ENCODE results near the gene KLHL29. TPM values are rescaled to one million over a fixed set of nuclear protein-coding genes. Genes with fewer than 3 reads are reported as not detected.

KLHL29 gene
- total and polyA plus RNA-seq, 2 donors, result 1.4 to 2.9 TPM

GRCh38 chr2:23516520-23517256, 131.7 kb downstream of the KLHL29 start:
- peaks cover 0 to 35% of the 10 kb centered on the region in 2 donors for H3K27me3 ChIP-seq (ENCODE audit: control insufficient read depth in 2 of 2, insufficient read depth in 1 of 2, low read length in 1 of 2)
- no peaks in the 10 kb centered on the region for H3K4me1 ChIP-seq (ENCODE audit: control insufficient read depth in 2 of 2, insufficient read depth in 2 of 2, low read length in 2 of 2)
- WGBS, result 96% methylated on average over 19 of the region's 19 CpGs
- H3K9me3 ChIP-seq (ENCODE audit: control insufficient read depth in 2 of 2, insufficient read depth in 1 of 2, low read length in 1 of 2), result peaks cover 0 to 1% of the 10 kb centered on the region in 2 donors
- H3K27ac ChIP-seq (ENCODE audit: low read depth in 1 of 2, low read length in 1 of 2), result no peak overlapping the region
- no peak overlapping the region for H3K4me3 ChIP-seq (ENCODE audit: low read length in 2 of 2)
- H3K36me3 ChIP-seq (ENCODE audit: control insufficient read depth in 2 of 2, insufficient read depth in 2 of 2, low read length in 1 of 2), result no peaks in the 10 kb centered on the region
- DNase-seq (ENCODE audit: low read depth in 6 of 9, low spot score in 9 of 9), result no peak

GRCh38 chr2:23518481-23519333, 133.7 kb downstream of the KLHL29 start:
- Histone ChIP-seq H3K36me3 (ENCODE audit: control insufficient read depth in 2 of 2, insufficient read depth in 2 of 2, low read length in 1 of 2) (no peaks in the 10 kb centered on the region), H3K4me3 (ENCODE audit: low read length in 2 of 2) (no peak overlapping the region), H3K4me1 (ENCODE audit: control insufficient read depth in 2 of 2, insufficient read depth in 2 of 2, low read length in 2 of 2) (no peaks in the 10 kb centered on the region), H3K9me3 (ENCODE audit: control insufficient read depth in 2 of 2, insufficient read depth in 1 of 2, low read length in 1 of 2) (peaks cover 0 to 1% of the 10 kb centered on the region in 2 donors), H3K27me3 (ENCODE audit: control insufficient read depth in 2 of 2, insufficient read depth in 1 of 2, low read length in 1 of 2) (peaks cover 0 to 40% of the 10 kb centered on the region in 2 donors), H3K27ac (ENCODE audit: low read depth in 1 of 2, low read length in 1 of 2) (no peak overlapping the region)
- no peak for DNase-seq (ENCODE audit: low read depth in 6 of 9, low spot score in 9 of 9)
- WGBS, result 93% methylated on average over 13 of the region's 13 CpGs

- no peak overlapping the region for H3K4me3 ChIP-seq (ENCODE audit: low read length in 2 of 2)
- H3K36me3 ChIP-seq (ENCODE audit: control insufficient read depth in 2 of 2, insufficient read depth in 2 of 2, low read length in 1 of 2), result no peaks in the 10 kb centered on the region
- no peaks in the 10 kb centered on the region for H3K4me1 ChIP-seq (ENCODE audit: control insufficient read depth in 2 of 2, insufficient read depth in 2 of 2, low read length in 2 of 2)
- H3K27me3 ChIP-seq (ENCODE audit: control insufficient read depth in 2 of 2, insufficient read depth in 1 of 2, low read length in 1 of 2), result peaks cover 0 to 41% of the 10 kb centered on the region in 2 donors
- no peak for DNase-seq (ENCODE audit: low read depth in 6 of 9, low spot score in 9 of 9)
- peaks cover 0 to 1% of the 10 kb centered on the region in 2 donors for H3K9me3 ChIP-seq (ENCODE audit: control insufficient read depth in 2 of 2, insufficient read depth in 1 of 2, low read length in 1 of 2)
- H3K27ac ChIP-seq (ENCODE audit: low read depth in 1 of 2, low read length in 1 of 2), result no peak overlapping the region
- WGBS, result 93% methylated on average over 4 of the region's 4 CpGs
Measured at GRCh38 chr2:23519334-23519651, 134.3 kb downstream of the KLHL29 start.

- no peaks in the 10 kb centered on the region for H3K4me1 ChIP-seq (ENCODE audit: control insufficient read depth in 2 of 2, insufficient read depth in 2 of 2, low read length in 2 of 2)
- H3K4me3 ChIP-seq (ENCODE audit: low read length in 2 of 2), result no peak overlapping the region
- DNase-seq (ENCODE audit: low read depth in 6 of 9, low spot score in 9 of 9), result no peak
- H3K27ac ChIP-seq (ENCODE audit: low read depth in 1 of 2, low read length in 1 of 2), result no peak overlapping the region
- peaks cover 0 to 1% of the 10 kb centered on the region in 2 donors for H3K9me3 ChIP-seq (ENCODE audit: control insufficient read depth in 2 of 2, insufficient read depth in 1 of 2, low read length in 1 of 2)
- 93% methylated on average over 5 of the region's 5 CpGs for WGBS
- H3K36me3 ChIP-seq (ENCODE audit: control insufficient read depth in 2 of 2, insufficient read depth in 2 of 2, low read length in 1 of 2), result no peaks in the 10 kb centered on the region
- peaks cover 0 to 37% of the 10 kb centered on the region in 2 donors for H3K27me3 ChIP-seq (ENCODE audit: control insufficient read depth in 2 of 2, insufficient read depth in 1 of 2, low read length in 1 of 2)
Measured at GRCh38 chr2:23520256-23520655, 135.3 kb downstream of the KLHL29 start.

- H3K27ac ChIP-seq (ENCODE audit: low read depth in 1 of 2, low read length in 1 of 2), result no peak overlapping the region
- 95% methylated on average over 7 of the region's 7 CpGs for WGBS
- no peaks in the 10 kb centered on the region for H3K36me3 ChIP-seq (ENCODE audit: control insufficient read depth in 2 of 2, insufficient read depth in 2 of 2, low read length in 1 of 2)
- peaks cover 0 to 1% of the 10 kb centered on the region in 2 donors for H3K9me3 ChIP-seq (ENCODE audit: control insufficient read depth in 2 of 2, insufficient read depth in 1 of 2, low read length in 1 of 2)
- DNase-seq (ENCODE audit: low read depth in 6 of 9, low spot score in 9 of 9), result no peak
- no peaks in the 10 kb centered on the region for H3K4me1 ChIP-seq (ENCODE audit: control insufficient read depth in 2 of 2, insufficient read depth in 2 of 2, low read length in 2 of 2)
- H3K27me3 ChIP-seq (ENCODE audit: control insufficient read depth in 2 of 2, insufficient read depth in 1 of 2, low read length in 1 of 2), result peaks cover 0 to 33% of the 10 kb centered on the region in 2 donors
- H3K4me3 ChIP-seq (ENCODE audit: low read length in 2 of 2), result no peak overlapping the region
Measured at GRCh38 chr2:23521060-23521459, 136.1 kb downstream of the KLHL29 start.

GRCh38 chr2:23522726-23523372, 137.9 kb downstream of the KLHL29 start:
- H3K4me1 ChIP-seq (ENCODE audit: control insufficient read depth in 2 of 2, insufficient read depth in 2 of 2, low read length in 2 of 2), result peaks cover 0 to 4% of the 10 kb centered on the region in 2 donors

GRCh38 chr2:23523373-23524260, 138.6 kb downstream of the KLHL29 start:
- no peak for DNase-seq (ENCODE audit: low read depth in 6 of 9, low spot score in 9 of 9)
- Histone ChIP-seq H3K36me3 (ENCODE audit: control insufficient read depth in 2 of 2, insufficient read depth in 2 of 2, low read length in 1 of 2) (no peaks in the 10 kb centered on the region), H3K27me3 (ENCODE audit: control insufficient read depth in 2 of 2, insufficient read depth in 1 of 2, low read length in 1 of 2) (peaks cover 0 to 30% of the 10 kb centered on the region in 2 donors), H3K9me3 (ENCODE audit: control insufficient read depth in 2 of 2, insufficient read depth in 1 of 2, low read length in 1 of 2) (no peaks in the 10 kb centered on the region), H3K4me3 (ENCODE audit: low read length in 2 of 2) (no peak overlapping the region), H3K4me1 (ENCODE audit: control insufficient read depth in 2 of 2, insufficient read depth in 2 of 2, low read length in 2 of 2) (peaks cover 0 to 4% of the 10 kb centered on the region in 2 donors), H3K27ac (ENCODE audit: low read depth in 1 of 2, low read length in 1 of 2) (no peak overlapping the region)
- 89% methylated on average over 20 of the region's 20 CpGs for WGBS

More at GRCh38 chr2:23522726-23523372, 137.9 kb downstream of the KLHL29 start:
- WGBS, result 81% methylated on average over 15 of the region's 15 CpGs
- no peaks in the 10 kb centered on the region for H3K36me3 ChIP-seq (ENCODE audit: control insufficient read depth in 2 of 2, insufficient read depth in 2 of 2, low read length in 1 of 2)
- H3K27me3 ChIP-seq (ENCODE audit: control insufficient read depth in 2 of 2, insufficient read depth in 1 of 2, low read length in 1 of 2), result peaks cover 0 to 31% of the 10 kb centered on the region in 2 donors
- DNase-seq (ENCODE audit: low read depth in 6 of 9, low spot score in 9 of 9), result no peak
- no peak overlapping the region for H3K4me3 ChIP-seq (ENCODE audit: low read length in 2 of 2)
- peaks cover 0 to 1% of the 10 kb centered on the region in 2 donors for H3K9me3 ChIP-seq (ENCODE audit: control insufficient read depth in 2 of 2, insufficient read depth in 1 of 2, low read length in 1 of 2)
- H3K27ac ChIP-seq (ENCODE audit: low read depth in 1 of 2, low read length in 1 of 2), result no peak overlapping the region

- no peaks in the 10 kb centered on the region for H3K9me3 ChIP-seq (ENCODE audit: control insufficient read depth in 2 of 2, insufficient read depth in 1 of 2, low read length in 1 of 2)
- H3K27ac ChIP-seq (ENCODE audit: low read depth in 1 of 2, low read length in 1 of 2), result no peak overlapping the region
- peaks cover 0 to 4% of the 10 kb centered on the region in 2 donors for H3K4me1 ChIP-seq (ENCODE audit: control insufficient read depth in 2 of 2, insufficient read depth in 2 of 2, low read length in 2 of 2)
- no peaks in the 10 kb centered on the region for H3K36me3 ChIP-seq (ENCODE audit: control insufficient read depth in 2 of 2, insufficient read depth in 2 of 2, low read length in 1 of 2)
- no peak overlapping the region for H3K4me3 ChIP-seq (ENCODE audit: low read length in 2 of 2)
- DNase-seq (ENCODE audit: low read depth in 6 of 9, low spot score in 9 of 9), result no peak
- peaks cover 0 to 27% of the 10 kb centered on the region in 2 donors for H3K27me3 ChIP-seq (ENCODE audit: control insufficient read depth in 2 of 2, insufficient read depth in 1 of 2, low read length in 1 of 2)
- 95% methylated on average over 19 of the region's 19 CpGs for WGBS
Measured at GRCh38 chr2:23524261-23524706, 139.3 kb downstream of the KLHL29 start.

Data from thymus (tissue), 11 donors.